ENCODE measurements around the gene EIF4EBP3. TPM values are rescaled to one million over a fixed set of nuclear protein-coding genes. Genes with fewer than 3 reads are reported as not detected.

EIF4EBP3 gene
- total and polyA plus RNA-seq, 4 donors: 5.2 to 69.5 (median 20.4) TPM

DNA sequence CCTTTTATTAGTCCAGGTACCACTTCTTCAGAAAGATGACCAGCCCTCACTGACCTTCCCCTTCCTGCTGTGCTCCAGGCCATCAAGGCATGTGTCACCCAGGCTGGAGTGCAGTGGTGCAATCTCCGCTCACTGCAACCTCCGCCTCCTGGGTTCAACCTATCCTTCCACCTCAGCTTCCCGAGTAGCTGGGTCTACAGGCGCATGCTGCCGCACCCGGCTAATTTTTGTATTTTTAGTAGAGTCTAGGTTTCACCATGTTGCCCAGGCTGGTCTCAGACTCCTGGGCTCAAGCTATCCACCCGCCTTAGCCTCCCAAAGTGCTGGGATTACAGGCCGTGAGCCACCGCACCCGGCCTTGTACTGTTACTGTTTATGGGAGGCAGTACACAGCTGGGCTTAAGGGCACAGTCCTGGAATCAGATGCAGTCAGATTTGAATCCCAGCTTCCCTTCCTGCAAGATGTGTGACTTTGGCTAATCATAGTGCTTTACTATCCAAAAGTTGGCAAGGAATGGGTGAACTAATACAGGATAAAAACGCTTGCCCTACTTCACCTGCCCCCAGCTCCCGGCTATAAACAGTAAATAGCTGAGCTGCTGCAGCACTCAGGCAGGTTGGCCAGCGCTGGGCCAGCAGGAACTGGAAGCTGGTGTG lies 483 bp upstream of the EIF4EBP3 start:
- H3K36me3 ChIP-seq (ENCODE audit: control insufficient read depth in 4 of 4, insufficient read depth in 4 of 4, low read length in 4 of 4): peaks cover 13 to 33% (median 24%) of the 10 kb centered on the region in 4 donors
- H3K9ac ChIP-seq (ENCODE audit: insufficient read depth in 1 of 2, low read length in 2 of 2): no peak overlapping the region
- DNase-seq (no peak), ATAC-seq (ENCODE audit: insufficient read depth, low FRiP score) (no peak)
- 40 to 56% methylated on average over 13 of the region's 13 CpGs for WGBS, 2 donors
- TF ChIP-seq, protein P1, sequence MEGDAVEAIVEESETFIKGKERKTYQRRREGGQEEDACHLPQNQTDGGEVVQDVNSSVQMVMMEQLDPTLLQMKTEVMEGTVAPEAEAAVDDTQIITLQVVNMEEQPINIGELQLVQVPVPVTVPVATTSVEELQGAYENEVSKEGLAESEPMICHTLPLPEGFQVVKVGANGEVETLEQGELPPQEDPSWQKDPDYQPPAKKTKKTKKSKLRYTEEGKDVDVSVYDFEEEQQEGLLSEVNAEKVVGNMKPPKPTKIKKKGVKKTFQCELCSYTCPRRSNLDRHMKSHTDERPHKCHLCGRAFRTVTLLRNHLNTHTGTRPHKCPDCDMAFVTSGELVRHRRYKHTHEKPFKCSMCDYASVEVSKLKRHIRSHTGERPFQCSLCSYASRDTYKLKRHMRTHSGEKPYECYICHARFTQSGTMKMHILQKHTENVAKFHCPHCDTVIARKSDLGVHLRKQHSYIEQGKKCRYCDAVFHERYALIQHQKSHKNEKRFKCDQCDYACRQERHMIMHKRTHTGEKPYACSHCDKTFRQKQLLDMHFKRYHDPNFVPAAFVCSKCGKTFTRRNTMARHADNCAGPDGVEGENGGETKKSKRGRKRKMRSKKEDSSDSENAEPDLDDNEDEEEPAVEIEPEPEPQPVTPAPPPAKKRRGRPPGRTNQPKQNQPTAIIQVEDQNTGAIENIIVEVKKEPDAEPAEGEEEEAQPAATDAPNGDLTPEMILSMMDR (IDR thresholded peaks at IDR 0.05; ENCODE audit: control extremely low read depth, extremely low read depth): no peak
- no peaks in the 10 kb centered on the region for H3K9me3 ChIP-seq (ENCODE audit: control insufficient read depth in 4 of 4, insufficient read depth in 3 of 4, low read length in 3 of 4)
- peak overlapping the region; percentile 45 to 95 for H3K27ac ChIP-seq (ENCODE audit: low read depth in 1 of 2, low read length in 1 of 2)
- no peaks in the 10 kb centered on the region for H3K27me3 ChIP-seq (ENCODE audit: control insufficient read depth in 3 of 3, insufficient read depth in 3 of 3, low read length in 2 of 3)
- H3K4me1 ChIP-seq (ENCODE audit: control insufficient read depth in 5 of 5, insufficient read depth in 5 of 5, low read length in 5 of 5): peaks cover 11 to 32% (median 24%) of the 10 kb centered on the region in 5 donors
- H3K4me3 ChIP-seq: no peak overlapping the region

DNA sequence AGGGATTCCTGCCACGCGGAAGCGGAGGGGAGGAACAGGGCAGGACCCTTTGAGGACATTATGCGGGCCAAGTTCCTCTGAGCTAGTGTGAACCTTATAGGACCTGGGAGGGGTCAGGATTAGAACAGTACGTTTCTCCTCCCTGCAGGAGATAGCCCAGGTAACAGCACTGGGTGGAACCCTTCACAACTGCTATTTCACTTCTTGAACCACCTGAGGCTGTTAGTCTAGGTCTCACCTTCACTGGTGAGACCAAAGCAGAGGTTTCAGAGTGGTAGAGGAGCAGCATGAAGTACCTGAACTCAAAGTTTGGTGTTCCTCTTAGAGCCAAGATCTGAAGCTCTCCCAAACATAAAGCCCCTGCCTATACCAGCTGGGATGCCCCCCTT lies 832 bp downstream of the EIF4EBP3 start:
- ATAC-seq (ENCODE audit: insufficient read depth, low FRiP score) (no peak), DNase-seq (no peak)
- H3K27me3 ChIP-seq (ENCODE audit: control insufficient read depth in 3 of 3, insufficient read depth in 3 of 3, low read length in 2 of 3): no peaks in the 10 kb centered on the region
- WGBS, 2 donors: 0 to 7% methylated on average over 5 of the region's 5 CpGs
- TF ChIP-seq, protein P1 (IDR thresholded peaks at IDR 0.05; ENCODE audit: control extremely low read depth, extremely low read depth): no peak
- peaks cover 7 to 33% (median 18%) of the 10 kb centered on the region in 4 donors for H3K36me3 ChIP-seq (ENCODE audit: control insufficient read depth in 4 of 4, insufficient read depth in 4 of 4, low read length in 4 of 4)
- H3K9ac ChIP-seq (ENCODE audit: insufficient read depth in 1 of 2, low read length in 2 of 2): peak overlapping the region; percentile 39 to 46
- H3K27ac ChIP-seq (ENCODE audit: low read depth in 1 of 2, low read length in 1 of 2): peak overlapping the region; percentile 95 to 97
- no peak overlapping the region for H3K4me3 ChIP-seq
- H3K9me3 ChIP-seq (ENCODE audit: control insufficient read depth in 4 of 4, insufficient read depth in 3 of 4, low read length in 3 of 4): no peaks in the 10 kb centered on the region
- H3K4me1 ChIP-seq (ENCODE audit: control insufficient read depth in 5 of 5, insufficient read depth in 5 of 5, low read length in 5 of 5): peaks cover 11 to 32% (median 24%) of the 10 kb centered on the region in 5 donors

DNA sequence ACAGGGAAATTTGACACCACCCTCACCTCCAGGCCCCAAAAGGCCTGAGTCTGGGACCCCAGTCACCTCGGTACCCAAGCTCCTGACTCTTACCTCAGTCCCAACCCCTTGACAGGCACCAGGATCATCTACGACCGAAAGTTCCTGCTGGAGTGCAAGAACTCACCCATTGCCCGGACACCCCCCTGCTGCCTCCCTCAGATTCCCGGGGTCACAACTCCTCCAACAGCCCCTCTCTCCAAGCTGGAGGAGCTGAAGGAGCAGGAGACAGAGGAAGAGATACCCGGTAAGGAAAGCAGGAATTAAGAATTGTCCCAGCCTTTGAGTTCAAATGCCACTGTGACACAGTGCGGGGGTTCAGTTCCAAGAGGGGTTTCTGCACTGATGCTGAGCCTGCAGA lies 1.3 kb downstream of the EIF4EBP3 start:
- no peaks in the 10 kb centered on the region for H3K27me3 ChIP-seq (ENCODE audit: control insufficient read depth in 3 of 3, insufficient read depth in 3 of 3, low read length in 2 of 3)
- peaks cover 11 to 32% (median 24%) of the 10 kb centered on the region in 5 donors for H3K4me1 ChIP-seq (ENCODE audit: control insufficient read depth in 5 of 5, insufficient read depth in 5 of 5, low read length in 5 of 5)
- H3K9me3 ChIP-seq (ENCODE audit: control insufficient read depth in 4 of 4, insufficient read depth in 3 of 4, low read length in 3 of 4): no peaks in the 10 kb centered on the region
- H3K36me3 ChIP-seq (ENCODE audit: control insufficient read depth in 4 of 4, insufficient read depth in 4 of 4, low read length in 4 of 4): peaks cover 5 to 33% (median 17%) of the 10 kb centered on the region in 4 donors
- TF ChIP-seq, protein P1 (IDR thresholded peaks at IDR 0.05; ENCODE audit: control extremely low read depth, extremely low read depth): no peak
- ATAC-seq (ENCODE audit: insufficient read depth, low FRiP score) (no peak), DNase-seq (no peak)
- H3K9ac ChIP-seq (ENCODE audit: insufficient read depth in 1 of 2, low read length in 2 of 2): no peak overlapping the region
- H3K4me3 ChIP-seq: no peak overlapping the region
- 87 to 91% methylated on average over 7 of the region's 7 CpGs for WGBS, 2 donors
- peak overlapping the region; percentile 95 to 97 for H3K27ac ChIP-seq (ENCODE audit: low read depth in 1 of 2, low read length in 1 of 2)
